Stimulated activated CD8-positive, alpha-beta memory T cell treated with anti-CD3 and anti-CD28 coated beads, Interleukin-15, amount 100 ng/mL, for 24 hours (primary cell): ENCODE measurements around the gene PCBD1.

Experiments
- DNase-seq: peaks from one replicate; pipeline ENCODE4 v3.0.0-alpha.2; 2020; ENCODE audit warnings: low read depth

PCBD1 gene

DNA sequence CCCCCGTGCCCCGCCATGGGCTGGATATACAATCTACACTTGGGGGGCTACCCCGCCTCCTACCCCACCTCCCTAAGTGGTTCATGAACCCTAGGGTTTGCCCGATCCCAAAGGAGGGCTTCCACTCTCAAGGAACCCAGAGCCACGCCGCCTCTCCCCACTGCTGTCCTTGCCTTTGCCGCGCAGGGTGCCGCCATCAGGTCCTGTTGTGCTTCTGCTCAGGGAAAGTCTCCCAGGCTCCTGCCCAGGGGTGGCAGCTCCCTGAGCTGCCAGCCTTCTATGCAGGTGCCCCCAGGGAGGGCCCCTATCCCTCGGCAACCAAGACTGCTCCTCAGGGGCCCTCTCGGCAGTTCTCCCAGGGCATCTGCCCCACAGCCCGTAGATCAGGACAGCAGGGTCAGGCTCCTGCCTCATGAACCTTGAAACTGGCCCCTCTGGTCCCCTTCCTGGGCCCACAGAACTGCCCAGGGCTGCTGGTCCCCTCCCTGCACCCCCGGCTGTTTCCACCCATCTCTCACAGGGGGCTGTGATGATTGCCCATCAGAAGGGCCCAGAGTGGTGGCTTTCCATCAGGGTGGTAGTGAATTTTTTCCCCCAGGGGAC, 13.0 kb upstream of the PCBD1 start:
- DNase-seq, result no peak

GRCh38 chr10:70899096-70899495, 10.7 kb upstream of the PCBD1 start:
- no peak for DNase-seq

- DNase-seq, result no peak
These were observed 10.3 kb upstream of the PCBD1 start for GRCh38 chr10:70898687-70899086.

- no peak for DNase-seq
These were observed 8.2 kb upstream of the PCBD1 start for GRCh38 chr10:70896551-70896950.

DNA sequence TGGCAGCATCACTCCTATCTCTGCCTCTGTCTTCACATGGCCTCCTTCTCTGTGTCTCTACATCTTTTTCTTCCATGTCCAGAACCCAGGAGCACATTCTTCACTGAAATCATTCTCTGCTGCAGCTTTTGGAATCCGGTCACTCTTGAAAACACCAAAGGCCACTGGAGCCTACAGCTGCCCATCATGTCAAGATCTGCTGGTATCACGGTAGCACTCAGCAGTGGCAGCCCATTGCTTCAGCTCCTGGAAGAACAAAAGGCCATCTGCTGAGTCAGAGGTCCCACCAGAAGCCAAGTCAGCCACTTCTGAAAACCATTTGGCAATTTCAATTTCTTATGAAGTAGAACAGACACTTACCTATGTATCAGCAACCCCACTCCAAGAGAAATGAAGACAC, 6.1 kb upstream of the PCBD1 start:
- no peak for DNase-seq

DNA sequence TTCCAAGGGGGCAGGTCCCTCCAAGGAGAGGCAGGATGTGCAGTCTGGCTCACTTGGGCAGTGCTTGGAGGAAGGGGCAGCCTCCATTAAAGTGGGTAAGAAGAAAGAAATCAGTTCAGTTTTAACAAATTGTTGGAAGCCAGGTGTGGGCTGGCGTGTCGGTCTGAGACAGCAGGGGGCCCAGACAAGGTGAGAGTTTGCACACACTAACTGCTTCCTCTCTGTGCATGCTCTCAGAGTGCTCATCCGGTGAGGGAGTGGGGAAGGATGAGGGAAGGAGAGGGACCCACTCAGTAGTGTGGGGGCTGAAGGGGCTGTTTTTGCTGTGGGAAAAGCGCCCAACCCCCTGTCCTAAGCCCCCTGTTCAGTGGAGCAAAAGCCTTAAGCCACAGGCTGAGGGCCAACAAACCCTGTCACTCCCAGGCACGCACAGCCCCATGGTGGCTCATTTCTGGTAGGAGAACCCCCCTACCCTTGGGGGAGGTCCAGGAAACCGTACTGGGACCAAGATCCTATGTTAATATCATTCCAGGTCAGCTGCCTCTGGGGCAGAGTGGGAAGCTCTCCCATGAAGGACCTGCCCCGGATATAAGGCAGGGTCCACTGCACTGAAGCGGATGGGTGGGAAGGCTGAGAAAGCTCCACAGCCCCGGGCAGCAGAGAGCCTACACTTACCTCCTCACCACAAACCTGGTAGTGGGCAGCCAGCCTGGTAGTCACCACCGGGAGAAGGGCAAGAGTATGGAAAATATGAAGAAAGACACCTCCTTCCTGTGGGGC, 5.1 kb upstream of the PCBD1 start:
- no peak for DNase-seq

GRCh38 chr10:70892631-70893030, 4.3 kb upstream of the PCBD1 start:
- DNase-seq, result no peak

GRCh38 chr10:70891627-70892026, 3.3 kb upstream of the PCBD1 start:
- no peak for DNase-seq

GRCh38 chr10:70890917-70891431, 2.6 kb upstream of the PCBD1 start:
- no peak for DNase-seq

DNA sequence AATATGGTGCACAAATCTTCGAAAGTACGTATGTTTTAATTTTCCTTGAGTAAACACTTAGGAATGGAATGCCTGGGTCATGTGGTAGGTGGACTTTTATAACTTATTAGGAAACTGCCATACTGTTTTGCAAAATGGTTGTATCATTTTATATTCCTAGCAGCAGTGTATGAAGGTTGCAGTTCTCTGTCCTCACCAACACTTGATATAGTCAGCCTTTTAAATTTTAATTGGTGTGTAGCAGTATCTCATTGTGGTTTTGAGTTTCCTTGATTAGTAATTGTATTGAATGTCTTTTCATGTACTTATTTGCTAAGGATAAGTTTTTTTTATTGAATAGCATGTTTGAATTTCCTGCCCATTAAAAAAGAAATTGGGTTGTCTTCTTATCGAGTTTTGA, 926 bp upstream of the PCBD1 start:
- DNase-seq, result no peak

DNA sequence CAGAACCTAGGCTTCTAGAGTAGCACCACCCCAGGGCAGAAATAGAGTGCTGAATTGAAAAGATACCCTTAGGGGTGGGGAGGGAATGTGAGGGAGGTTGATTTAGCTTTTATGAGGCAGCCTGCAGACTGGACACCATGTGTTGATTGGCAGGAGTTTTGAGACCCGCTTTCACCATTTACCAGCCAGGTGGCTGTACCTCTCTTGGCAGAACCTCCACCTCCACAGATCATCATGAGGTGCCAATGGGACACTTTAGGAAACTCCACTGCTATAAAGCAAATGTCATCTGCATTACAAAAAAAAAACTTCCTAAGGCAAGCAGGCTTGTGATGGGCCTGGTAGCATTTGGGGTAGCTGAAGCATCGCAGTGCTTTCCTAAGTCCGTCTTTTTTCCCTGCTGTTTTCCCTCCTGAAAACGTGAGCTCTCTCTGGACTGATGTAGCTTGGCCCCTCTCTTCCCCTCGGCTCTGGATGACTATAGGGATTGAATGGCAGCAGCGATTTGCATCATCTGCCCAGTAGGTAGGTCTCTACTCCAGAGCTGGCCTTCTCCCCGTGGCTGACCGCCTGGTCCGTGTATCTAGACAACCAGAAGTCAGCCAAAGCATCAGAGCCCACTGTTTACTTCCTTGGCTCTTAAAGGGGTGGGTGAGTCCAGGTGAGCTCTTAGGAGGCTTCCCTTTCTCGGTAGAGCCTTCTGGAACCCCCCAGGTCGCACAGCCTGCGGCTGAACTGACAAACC, 1.3 kb downstream of the PCBD1 start:
- no peak for DNase-seq

GRCh38 chr10:70885931-70886903, 2.1 kb downstream of the PCBD1 start:
- DNase-seq, result no peak

DNA sequence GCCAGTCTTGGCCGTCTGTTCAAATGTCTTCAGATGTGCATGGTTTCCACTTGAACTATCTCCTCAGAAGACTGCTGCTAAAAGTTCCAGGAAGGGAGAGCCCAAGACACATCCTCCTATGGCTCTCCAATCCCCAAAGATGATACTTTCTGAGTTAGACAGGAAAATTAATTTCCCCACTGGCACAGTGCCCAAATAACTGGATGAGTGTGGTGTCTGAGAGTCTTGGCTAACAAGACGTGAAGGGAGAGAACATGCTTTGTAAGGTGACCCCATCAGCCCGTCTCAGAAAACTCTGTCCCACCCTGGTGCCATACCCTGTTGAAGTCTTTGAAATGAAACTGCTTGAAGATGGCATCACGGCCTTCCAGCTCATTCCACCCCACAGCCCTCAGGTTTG, 2.9 kb downstream of the PCBD1 start:
- no peak for DNase-seq

GRCh38 chr10:70884741-70885140, 3.6 kb downstream of the PCBD1 start:
- no peak for DNase-seq

- no peak for DNase-seq
These were observed 8.3 kb downstream of the PCBD1 start for GRCh38 chr10:70880077-70880534.

- no peak for DNase-seq
These were observed 9.2 kb downstream of the PCBD1 start for GRCh38 chr10:70879207-70879606.

GRCh38 chr10:70874061-70874460, 14.3 kb downstream of the PCBD1 start:
- no peak for DNase-seq

DNA sequence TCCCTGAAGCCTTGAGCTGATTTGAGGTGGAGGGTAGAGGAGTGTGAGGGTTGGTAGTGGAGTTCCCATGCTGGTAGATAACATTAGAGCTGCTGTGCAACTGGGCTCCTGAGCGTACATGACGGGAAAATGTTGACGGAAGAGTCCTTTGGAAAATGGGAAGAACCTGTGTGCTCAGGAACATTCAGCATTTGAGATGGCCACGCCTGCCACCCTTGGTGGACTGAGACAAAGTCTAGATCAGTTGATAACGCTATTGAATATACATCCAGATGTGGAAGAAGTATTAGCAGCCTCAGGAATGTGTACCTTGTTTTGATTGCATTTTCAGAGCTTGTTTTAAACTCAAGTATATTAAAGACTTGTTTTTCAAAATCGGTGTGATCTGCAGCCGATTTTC, 16.1 kb downstream of the PCBD1 start:
- no peak for DNase-seq

- no peak for DNase-seq
These were observed 21.9 kb downstream of the PCBD1 start for GRCh38 chr10:70866424-70866823.

GRCh38 chr10:70864935-70865334, 23.4 kb downstream of the PCBD1 start:
- no peak for DNase-seq

- no peak for DNase-seq
These were observed 24.8 kb downstream of the PCBD1 start for GRCh38 chr10:70863470-70864160.
